Aorta (tissue), 5 donors: ENCODE data around the gene LPCAT2. TPM values are rescaled to one million over a fixed set of nuclear protein-coding genes. Genes with fewer than 3 reads are reported as not detected.

Experiments
- ATAC-seq: fragments of 200-7000 bp; cut with Tn5 transposase; one replicate; pipeline ENCODE4 v1.9.1; 2022; ENCODE audit warnings: moderate library complexity; ENCODE audit not compliant: low FRiP score
- DNase-seq, 2 donors: peaks; one replicate each; pipeline ENCODE4 v3.0.0-alpha.2; 2020
- H3K27ac ChIP-seq, 2 donors: one replicate each; pipeline ENCODE4 v1.5.1; 2013; ENCODE audit warnings: low read length in 2 of 2, mild to moderate bottlenecking in 2 of 2, moderate library complexity in 2 of 2, control low read depth in 1 of 2, inconsistent platforms in 1 of 2, low read depth in 1 of 2
- H3K27me3 ChIP-seq, 2 donors: one replicate each; pipeline ENCODE4 v1.6.1; 2013; ENCODE audit warnings: control low read depth in 1 of 2, low read length in 1 of 2, mild to moderate bottlenecking in 1 of 2, moderate library complexity in 1 of 2; ENCODE audit not compliant: insufficient read depth in 2 of 2, control insufficient read depth in 1 of 2
- H3K36me3 ChIP-seq, 2 donors: one replicate each; pipeline ENCODE4 v1.6.1; 2013; ENCODE audit warnings: control low read depth in 1 of 2, low read length in 1 of 2, mild to moderate bottlenecking in 1 of 2; ENCODE audit not compliant: insufficient read depth in 2 of 2, control insufficient read depth in 1 of 2
- H3K4me1 ChIP-seq, 2 donors: one replicate each; pipeline ENCODE4 v1.6.1; 2013; ENCODE audit warnings: low read length in 2 of 2, control low read depth in 1 of 2, mild to moderate bottlenecking in 1 of 2, moderate library complexity in 1 of 2; ENCODE audit not compliant: insufficient read depth in 2 of 2, control insufficient read depth in 1 of 2
- H3K4me3 ChIP-seq, 2 donors: one replicate each; pipeline ENCODE4 v1.5.1; 2013; ENCODE audit warnings: low read length in 2 of 2, control low read depth in 1 of 2, mild to moderate bottlenecking in 1 of 2
- H3K9me3 ChIP-seq: one replicate; pipeline ENCODE4 v1.6.1; 2013; ENCODE audit warnings: mild to moderate bottlenecking, low read length; ENCODE audit not compliant: control insufficient read depth
- WGBS, 2 donors: extraction: QIAGEN DNeasy Blood & Tissue Kit; methylation state at CpG; one replicate each; pipeline ENCODE4 v1.1.7; 2013; 5-methylcytosine and 5-hydroxymethylcytosine counted together
- intact Hi-C, 2 donors: fragments of 100-400 bp; cut with DNase I; formaldehyde crosslinking; loops; one replicate each; pipeline versions ENCODE4 v1.14.2 to v1.15.0; 2022
- polyA plus RNA-seq, 2 donors: library from polyadenylated mRNA; stranded (reverse); fragments of 200-250 nt; gene quantifications; one replicate each; pipeline ENCODE4 v1.2.3, GENCODE V29; 2013
- total RNA-seq, 2 donors: library from RNA; stranded (reverse); fragmentation: NEBNext Ultra II Directional; extraction: Animal tissue kit (Norgen Biotek cat#: 25700); gene quantifications; one replicate each; pipeline ENCODE4 v1.2.1, GENCODE V29; 2021
- donor health status: healthy with polysubstance abuse.
- donor health status: Bipolar disorder and iron deficiency.
- donor health status: DM: no; HTN: no; CAD: no.
- donor health status: DM: no; HTN: no; CAD: no.
- donor health status: DM: yes; HTN: yes; CAD: no.

Gene LPCAT2
- total and polyA plus RNA-seq, 4 donors = 14.8 to 36.6 (median 17.4) TPM

- H3K4me1 ChIP-seq = no peaks in the 10 kb centered on the region
- intact Hi-C loops = no loop called here
- WGBS, 2 donors = 95% methylated on average over 2 of the region's 2 CpGs
- no peak overlapping the region for H3K4me3 ChIP-seq
- ATAC-seq = no peak
- peaks cover 0 to 2% of the 10 kb centered on the region in 2 donors for H3K36me3 ChIP-seq
- DNase-seq = no peak
- H3K27ac ChIP-seq = no peak overlapping the region
- no peaks in the 10 kb centered on the region for H3K27me3 ChIP-seq
- no peaks in the 10 kb centered on the region for H3K9me3 ChIP-seq
Observed at GRCh38 chr16:55563797-55564196, 54.9 kb downstream of the LPCAT2 start.

GRCh38 chr16:55565086-55565485, 56.2 kb downstream of the LPCAT2 start:
- intact Hi-C loops = no loop called here
- no peak for DNase-seq

GRCh38 chr16:55566432-55567175, 57.7 kb downstream of the LPCAT2 start, which contains the start of gene CAPNS2:
Gene CAPNS2, plus strand, starts transcription at chr16:55566684. Its CDS starts 73 bp downstream, at chr16:55566757.
- H3K27me3 ChIP-seq = no peaks in the 10 kb centered on the region
- no peak for ATAC-seq
- H3K4me1 ChIP-seq = no peaks in the 10 kb centered on the region
- H3K36me3 ChIP-seq = peaks cover 0 to 2% of the 10 kb centered on the region in 2 donors
- 97% methylated on average over 9 of the region's 9 CpGs for WGBS, 2 donors
- H3K27ac ChIP-seq = no peak within 1 kb of the TSS
- H3K9me3 ChIP-seq = no peaks in the 10 kb centered on the region
- intact Hi-C loops = no loop called here
- no peak for DNase-seq
- no peak within 1 kb of the TSS for H3K4me3 ChIP-seq

More at GRCh38 chr16:55565086-55565485, 56.2 kb downstream of the LPCAT2 start:
- peaks cover 0 to 2% of the 10 kb centered on the region in 2 donors for H3K36me3 ChIP-seq
- ATAC-seq = no peak
- H3K9me3 ChIP-seq = no peaks in the 10 kb centered on the region
- H3K27me3 ChIP-seq = no peaks in the 10 kb centered on the region
- H3K4me1 ChIP-seq = no peaks in the 10 kb centered on the region
- WGBS, 2 donors = 83 to 91% methylated on average over 1 of the region's 1 CpG
- no peak overlapping the region for H3K27ac ChIP-seq
- H3K4me3 ChIP-seq = no peak overlapping the region

- H3K27ac ChIP-seq = no peak overlapping the region
- H3K4me1 ChIP-seq = no peaks in the 10 kb centered on the region
- intact Hi-C loops = no loop called here
- DNase-seq (no peak), ATAC-seq (no peak)
- H3K36me3 ChIP-seq = peaks cover 0 to 2% of the 10 kb centered on the region in 2 donors
- 84 to 87% methylated on average over 3 of the region's 3 CpGs for WGBS, 2 donors
- H3K9me3 ChIP-seq = no peaks in the 10 kb centered on the region
- H3K27me3 ChIP-seq = no peaks in the 10 kb centered on the region
- no peak overlapping the region for H3K4me3 ChIP-seq
Observed at GRCh38 chr16:55567382-55567781, 58.5 kb downstream of the LPCAT2 start.

GRCh38 chr16:55568207-55568606, 59.3 kb downstream of the LPCAT2 start:
- Histone ChIP-seq H3K4me1 (no peaks in the 10 kb centered on the region), H3K9me3 (no peaks in the 10 kb centered on the region), H3K27me3 (no peaks in the 10 kb centered on the region), H3K4me3 (no peak overlapping the region), H3K36me3 (peaks cover 0 to 2% of the 10 kb centered on the region in 2 donors), H3K27ac (no peak overlapping the region)
- 81 to 87% methylated on average over 3 of the region's 3 CpGs for WGBS, 2 donors
- DNase-seq (no peak), ATAC-seq (no peak)
- intact Hi-C loops = no loop called here

GRCh38 chr16:55569025-55569424, 60.2 kb downstream of the LPCAT2 start:
- H3K27ac ChIP-seq = no peak overlapping the region
- 57 to 65% methylated on average over 1 of the region's 1 CpG for WGBS, 2 donors
- DNase-seq = no peak
- H3K27me3 ChIP-seq = no peaks in the 10 kb centered on the region
- H3K4me1 ChIP-seq = no peaks in the 10 kb centered on the region
- no peak overlapping the region for H3K4me3 ChIP-seq
- H3K9me3 ChIP-seq = no peaks in the 10 kb centered on the region
- H3K36me3 ChIP-seq = peaks cover 0 to 2% of the 10 kb centered on the region in 2 donors
- intact Hi-C loops = no loop called here
- no peak for ATAC-seq

- Histone ChIP-seq H3K9me3 (no peaks in the 10 kb centered on the region), H3K36me3 (peaks cover 0 to 2% of the 10 kb centered on the region in 2 donors), H3K4me1 (no peaks in the 10 kb centered on the region), H3K27me3 (no peaks in the 10 kb centered on the region), H3K27ac (no peak overlapping the region), H3K4me3 (no peak overlapping the region)
- 74 to 75% methylated on average over 5 of the region's 5 CpGs for WGBS, 2 donors
- intact Hi-C loops = no loop called here
- DNase-seq (no peak), ATAC-seq (no peak)
Observed at GRCh38 chr16:55570159-55570558, 61.3 kb downstream of the LPCAT2 start.

- Histone ChIP-seq H3K9me3 (no peaks in the 10 kb centered on the region), H3K36me3 (peaks cover 0 to 2% of the 10 kb centered on the region in 2 donors), H3K27me3 (no peaks in the 10 kb centered on the region), H3K4me1 (no peaks in the 10 kb centered on the region), H3K4me3 (no peak overlapping the region), H3K27ac (no peak overlapping the region)
- ATAC-seq = no peak
- WGBS, 2 donors = 99 to 100% methylated on average over 1 of the region's 1 CpG
- intact Hi-C loops = no loop called here
- no peak for DNase-seq
Observed at GRCh38 chr16:55571191-55571897, 62.5 kb downstream of the LPCAT2 start.
